HepG2 (cell line): ENCODE results near the gene HABP2. TPM values are rescaled to one million over a fixed set of nuclear protein-coding genes. Genes with fewer than 3 reads are reported as not detected.

Source experiments
- DBP ChIP-seq: sonication (generic); formaldehyde crosslinking; IDR thresholded peaks from 2 replicates; pipeline ENCODE4 v1.4.0; 2020; ENCODE audit warnings: missing genetic modification reagents; ENCODE audit errors: not compliant biosample characterization
- EP300 ChIP-seq, 3 experiments: sonication (generic) in 1 of 3; formaldehyde crosslinking in 1 of 3; IDR thresholded peaks; 2 replicates each; pipeline versions ENCODE4 v1.5.1 to v1.6.1; 2011 to 2020; ENCODE audit warnings: low read depth in 2 of 3, low read length in 2 of 3, borderline replicate concordance in 1 of 3, improper control_type of control experiment in 1 of 3, mild to moderate bottlenecking in 1 of 3, missing genetic modification reagents in 1 of 3, moderate library complexity in 1 of 3
- ESRRA ChIP-seq: sonication (generic); formaldehyde crosslinking; IDR thresholded peaks from 2 replicates; pipeline ENCODE4 v1.5.1; 2020; ENCODE audit warnings: mild to moderate bottlenecking, low read depth, missing genetic modification reagents
- HMG20B ChIP-seq: conservative IDR thresholded peaks from 2 replicates; pipeline ENCODE4 v1.6.1; 2016; ENCODE audit warnings: missing genetic modification reagents, missing compliant biosample characterization
- MIER3 ChIP-seq: IDR thresholded peaks from 2 replicates; pipeline ENCODE4 v1.6.1; 2016; ENCODE audit warnings: missing compliant biosample characterization, borderline replicate concordance
- REPIN1 ChIP-seq: sonication (generic); formaldehyde crosslinking; IDR thresholded peaks from 2 replicates; pipeline ENCODE4 v1.8.0; 2022; ENCODE audit warnings: missing genetic modification reagents, low read depth, mild to moderate bottlenecking, borderline replicate concordance
- SOX6 ChIP-seq, 2 experiments: fragments of 450-650 bp in 1 of 2; sonication (generic) in 1 of 2; formaldehyde crosslinking in 1 of 2; IDR thresholded peaks; 2 replicates each; pipeline versions ENCODE4 v1.4.0 to v1.6.1; 2017 to 2020; ENCODE audit warnings: antibody characterized with exemption in 1 of 2, mild to moderate bottlenecking in 1 of 2, missing genetic modification reagents in 1 of 2
- TCF7 ChIP-seq: sonication (generic); IDR thresholded peaks from 2 replicates; pipeline ENCODE4 v1.6.1; 2016; ENCODE audit warnings: antibody characterized with exemption, low read depth
- ZNF556 ChIP-seq: sonication (generic); formaldehyde crosslinking; IDR thresholded peaks from 2 replicates; pipeline ENCODE4 v1.4.0; 2020; ENCODE audit warnings: mild to moderate bottlenecking, missing genetic modification reagents, borderline replicate concordance
- polyA plus RNA-seq, 8 experiments: library from polyadenylated mRNA; depleted of rRNA in 3 of 8; stranded (reverse) in 7 of 8; unstranded in 1 of 8; fragments of >200 nt; fragmentation: Illumina TruSeq in 4 of 8; extraction: Trizol in 4 of 8; gene quantifications; 2 replicates each; pipeline versions ENCODE4 v1.2.1 to v1.2.3, GENCODE V29; 2011 to 2016; ENCODE audit warnings: low read depth in 4 of 8, missing spikeins in 1 of 8, mixed read lengths in 1 of 8; ENCODE audit not compliant: insufficient read depth in 1 of 8
- total RNA-seq, 5 experiments: library from RNA; depleted of rRNA; stranded (reverse); fragments of >200 nt; fragmentation: Illumina TruSeq; extraction: Trizol; gene quantifications; 2 replicates each; pipeline ENCODE4 v1.2.3, GENCODE V29; 2016; ENCODE audit warnings: low read depth in 1 of 5
- TF ChIP-seq, protein P1 (sequence below): sonication (generic); formaldehyde crosslinking; IDR thresholded peaks from 2 replicates; pipeline ENCODE4 v1.4.0; 2020; ENCODE audit warnings: missing genetic modification reagents
- TF ChIP-seq, protein P2 (sequence below): IDR thresholded peaks from 2 replicates; pipeline ENCODE4 v1.6.1; 2018; ENCODE audit warnings: missing genetic modification reagents
- TF ChIP-seq, protein P3 (sequence below): sonication (generic); formaldehyde crosslinking; IDR thresholded peaks from 2 replicates; pipeline ENCODE4 v1.4.0; 2020; ENCODE audit warnings: mild to moderate bottlenecking, missing genetic modification reagents

The HABP2 gene
- total and polyA plus RNA-seq, 2 of the 13 experiments (the other 11 are each of a cell fraction or from before 2014, with no cell fraction given), result 0.12 to 0.13 TPM

- TF ChIP-seq EP300 (IDR thresholded peaks at IDR 0.05; ENCODE audit: low read depth in 2 of 2, low read length in 2 of 2) (no peak), EP300 (CRISPR knock-in tag; IDR thresholded peaks at IDR 0.05; ENCODE audit: borderline replicate concordance) (no peak), TCF7 (peak; percentile 81), SOX6 (IDR thresholded peaks at IDR 0.05) (no peak), SOX6 (CRISPR knock-in tag; IDR thresholded peaks at IDR 0.05) (no peak), HMG20B (CRISPR knock-in tag) (peak; percentile 97), REPIN1 (CRISPR knock-in tag) (no peak), MIER3 (CRISPR knock-in tag) (no peak), ZNF556 (CRISPR knock-in tag) (no peak), DBP (CRISPR knock-in tag) (no peak), ESRRA (CRISPR knock-in tag) (no peak)
- TF ChIP-seq, protein P1, sequence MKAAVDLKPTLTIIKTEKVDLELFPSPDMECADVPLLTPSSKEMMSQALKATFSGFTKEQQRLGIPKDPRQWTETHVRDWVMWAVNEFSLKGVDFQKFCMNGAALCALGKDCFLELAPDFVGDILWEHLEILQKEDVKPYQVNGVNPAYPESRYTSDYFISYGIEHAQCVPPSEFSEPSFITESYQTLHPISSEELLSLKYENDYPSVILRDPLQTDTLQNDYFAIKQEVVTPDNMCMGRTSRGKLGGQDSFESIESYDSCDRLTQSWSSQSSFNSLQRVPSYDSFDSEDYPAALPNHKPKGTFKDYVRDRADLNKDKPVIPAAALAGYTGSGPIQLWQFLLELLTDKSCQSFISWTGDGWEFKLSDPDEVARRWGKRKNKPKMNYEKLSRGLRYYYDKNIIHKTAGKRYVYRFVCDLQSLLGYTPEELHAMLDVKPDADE, result no peak
- TF ChIP-seq, protein P2, sequence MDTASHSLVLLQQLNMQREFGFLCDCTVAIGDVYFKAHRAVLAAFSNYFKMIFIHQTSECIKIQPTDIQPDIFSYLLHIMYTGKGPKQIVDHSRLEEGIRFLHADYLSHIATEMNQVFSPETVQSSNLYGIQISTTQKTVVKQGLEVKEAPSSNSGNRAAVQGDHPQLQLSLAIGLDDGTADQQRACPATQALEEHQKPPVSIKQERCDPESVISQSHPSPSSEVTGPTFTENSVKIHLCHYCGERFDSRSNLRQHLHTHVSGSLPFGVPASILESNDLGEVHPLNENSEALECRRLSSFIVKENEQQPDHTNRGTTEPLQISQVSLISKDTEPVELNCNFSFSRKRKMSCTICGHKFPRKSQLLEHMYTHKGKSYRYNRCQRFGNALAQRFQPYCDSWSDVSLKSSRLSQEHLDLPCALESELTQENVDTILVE (CRISPR knock-in tag), result no peak
- TF ChIP-seq, protein P3, sequence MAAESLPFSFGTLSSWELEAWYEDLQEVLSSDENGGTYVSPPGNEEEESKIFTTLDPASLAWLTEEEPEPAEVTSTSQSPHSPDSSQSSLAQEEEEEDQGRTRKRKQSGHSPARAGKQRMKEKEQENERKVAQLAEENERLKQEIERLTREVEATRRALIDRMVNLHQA (CRISPR knock-in tag), result no peak
These were observed 56.9 kb downstream of the HABP2 start (continued) for GRCh38 chr10:113609704-113610108.
